ENCODE measurements around the gene MED12. TPM values are rescaled to one million over a fixed set of nuclear protein-coding genes. Genes with fewer than 3 reads are reported as not detected.

MED12 gene
- total RNA-seq, 1 donor from 2014 or later = 29.0 TPM

DNA sequence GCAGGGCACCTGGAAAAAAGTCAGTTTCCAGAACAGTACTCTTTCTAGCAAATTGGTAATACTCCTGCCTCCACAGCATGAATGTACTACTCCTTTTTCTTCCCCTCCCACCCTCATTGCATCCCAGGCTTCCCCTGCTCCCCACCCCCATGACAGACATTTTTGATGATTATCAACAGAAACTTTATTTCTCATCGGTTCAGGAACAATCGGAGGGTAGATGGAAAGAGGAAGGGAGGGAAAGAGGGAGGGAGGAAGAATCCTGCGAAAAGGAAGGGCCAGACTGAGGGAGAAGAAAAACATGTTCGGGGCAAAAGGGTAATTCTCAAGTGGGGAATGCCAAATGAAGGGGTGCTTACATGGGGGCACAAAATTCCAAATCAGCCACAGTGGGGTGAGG, 11.2 kb upstream of the MED12 start:
- DNase-seq (ENCODE audit: low read depth in 2 of 2) = no peak

DNA sequence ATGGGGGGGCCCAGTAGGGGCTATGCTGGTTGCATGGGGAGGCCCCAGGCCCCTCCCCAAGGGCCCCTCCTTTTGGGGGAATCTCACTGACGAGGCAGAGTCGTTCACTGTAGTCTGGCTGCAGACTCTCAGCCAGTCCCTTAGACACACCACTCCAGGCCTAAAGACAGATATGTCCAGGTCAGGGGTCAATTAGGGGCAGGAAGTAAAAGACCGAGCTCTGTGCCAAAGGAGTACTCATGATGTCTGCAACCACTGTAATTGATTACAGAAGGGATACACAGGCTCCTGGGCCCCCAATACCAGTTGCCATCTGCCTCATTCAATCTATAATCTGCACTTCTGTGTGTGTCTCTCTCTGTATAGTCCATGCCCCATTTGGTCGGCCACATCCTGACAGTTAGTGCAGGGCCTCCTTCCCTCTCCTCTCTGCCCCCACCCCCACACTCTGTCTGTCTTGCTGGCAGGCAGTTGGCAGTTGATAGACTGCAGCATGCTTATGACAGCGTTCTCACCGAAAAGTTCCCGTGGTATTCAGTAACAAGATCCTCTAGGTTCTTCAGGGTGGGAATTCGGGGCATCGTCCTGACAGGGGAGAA, 10.5 kb upstream of the MED12 start:
- no peak for DNase-seq (ENCODE audit: low read depth in 2 of 2)

DNA sequence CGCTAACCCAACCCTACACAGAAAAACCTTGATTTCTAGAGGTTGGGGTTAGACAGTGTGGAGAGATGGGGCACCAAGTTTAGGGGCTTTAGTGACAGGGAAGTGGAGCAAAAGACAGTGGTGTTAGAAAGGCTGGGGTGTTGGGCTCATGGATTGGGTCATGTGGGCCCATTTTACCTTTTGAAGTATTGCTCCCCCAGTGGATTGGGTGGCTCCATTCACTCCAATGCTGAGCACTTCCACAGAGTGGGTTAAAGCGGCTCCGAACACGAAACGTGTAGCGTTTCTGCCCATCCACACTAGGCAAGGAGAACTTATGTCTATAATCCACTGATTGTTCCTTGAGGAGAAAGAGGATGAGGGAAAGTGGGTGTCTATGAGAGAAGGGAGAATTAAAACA, 9.3 kb upstream of the MED12 start:
- no peak for DNase-seq (ENCODE audit: low read depth in 2 of 2)

DNA sequence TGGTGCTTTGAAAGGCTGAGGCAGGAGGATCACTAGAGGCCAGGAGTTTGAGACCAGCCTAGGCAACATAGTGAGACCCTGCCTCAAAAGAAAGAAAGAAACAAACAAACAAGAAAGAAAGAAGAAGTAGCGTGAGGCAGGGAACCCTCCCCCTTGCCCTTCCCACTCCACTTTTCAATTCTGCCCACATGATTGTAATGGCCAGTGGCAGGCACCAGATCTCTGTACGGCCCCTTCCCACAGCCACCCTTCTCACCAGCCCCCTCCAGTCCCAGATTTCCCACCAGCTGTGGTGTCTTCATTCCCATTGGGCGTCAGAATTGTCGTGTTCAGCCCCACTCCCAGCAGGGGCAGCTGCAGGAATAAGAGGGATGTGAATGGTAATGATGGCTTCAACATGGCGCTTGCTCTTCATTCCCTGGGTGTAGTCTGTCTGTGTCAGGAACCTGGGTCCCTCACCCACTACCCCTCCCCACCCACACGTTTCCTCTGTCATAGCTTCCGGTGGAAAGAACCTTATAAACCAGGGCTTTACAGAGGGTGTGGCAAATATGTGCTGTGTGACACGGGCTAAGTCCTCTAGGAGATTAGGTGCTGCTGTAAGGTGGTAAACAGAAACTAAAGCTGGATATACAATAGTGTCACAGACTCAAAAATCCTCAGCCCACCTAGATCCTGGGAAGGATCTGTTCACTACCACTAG, 7.1 kb upstream of the MED12 start, which contains the start of gene IL2RG:
TSS of gene IL2RG (minus strand) at position 437 of the 703 bp plus-strand sequence. CDS start at position 399, 38 bp downstream.
- DNase-seq (ENCODE audit: low read depth in 2 of 2) = no peak

DNA sequence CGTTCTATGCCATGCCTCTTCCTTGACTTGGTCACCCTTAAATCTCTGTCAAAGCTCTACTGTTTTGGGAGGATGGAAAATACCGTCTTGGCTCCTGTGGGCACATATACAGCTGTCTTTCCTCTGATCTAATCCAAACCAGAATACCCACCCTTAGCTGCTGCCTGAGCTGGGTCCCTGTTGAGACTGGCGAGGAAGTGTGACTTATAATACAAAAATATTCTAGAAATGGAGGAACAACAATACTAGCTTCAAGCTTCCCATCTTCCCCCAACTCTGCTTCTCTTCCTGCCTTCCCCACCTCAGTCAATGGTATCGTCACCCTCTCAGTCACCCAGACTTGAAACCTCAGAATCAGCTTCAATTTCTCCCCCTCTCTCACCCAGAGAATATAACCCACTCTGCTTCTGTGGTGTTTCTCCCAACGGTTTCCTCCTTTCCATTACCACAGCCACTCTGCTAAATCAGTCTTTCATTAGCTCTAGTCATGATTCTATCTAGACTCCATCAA, 6.4 kb upstream of the MED12 start:
- no peak for DNase-seq (ENCODE audit: low read depth in 2 of 2)

DNA sequence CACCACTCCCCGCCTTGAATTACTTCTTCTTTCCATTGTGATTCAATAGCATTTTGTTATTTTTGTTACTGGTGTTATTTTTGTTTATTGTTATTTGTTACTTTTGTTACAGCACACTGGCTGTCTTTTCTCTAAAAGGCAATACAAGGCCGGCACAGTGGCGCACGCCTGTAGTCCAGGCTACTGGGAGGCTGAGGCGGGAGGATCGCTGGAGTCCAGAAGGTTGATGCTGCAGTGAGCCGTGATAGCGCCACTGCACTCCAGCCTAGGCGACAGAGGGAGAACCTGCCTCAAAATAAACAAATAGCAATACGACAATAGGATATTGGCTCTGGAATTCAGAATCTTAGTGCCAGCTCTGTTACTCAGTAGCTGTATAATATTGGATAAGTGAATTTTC, 1.0 kb upstream of the MED12 start:
- DNase-seq (ENCODE audit: low read depth in 2 of 2) = no peak

DNA sequence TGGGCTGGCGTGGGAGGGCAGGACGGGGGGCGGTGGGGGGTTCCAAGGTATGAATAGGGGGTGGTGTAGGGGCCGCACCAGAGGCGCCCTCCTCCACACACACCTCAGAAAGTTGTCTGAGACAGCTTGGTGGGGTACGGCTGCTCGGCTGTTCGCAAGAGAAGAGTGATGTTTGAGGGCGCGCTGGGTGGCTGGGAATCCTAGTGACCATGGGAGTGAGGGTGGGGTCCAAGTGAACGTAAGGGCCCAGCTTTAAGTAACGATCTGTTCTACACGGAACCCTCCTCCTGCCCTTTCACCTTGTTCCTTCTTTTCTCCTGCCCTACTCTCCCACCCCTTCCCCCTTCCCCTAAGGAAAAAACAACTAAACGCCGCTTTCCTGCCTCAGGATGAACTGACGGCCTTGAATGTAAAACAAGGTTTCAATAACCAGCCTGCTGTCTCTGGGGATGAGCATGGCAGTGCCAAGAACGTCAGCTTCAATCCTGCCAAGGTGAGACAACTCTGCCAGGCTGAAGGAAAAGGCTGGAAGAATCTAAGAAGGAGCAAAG, 664 bp downstream of the MED12 start:
- DNase-seq (ENCODE audit: low read depth in 2 of 2) = peak in 1 of 2 donors; percentile 52

DNA sequence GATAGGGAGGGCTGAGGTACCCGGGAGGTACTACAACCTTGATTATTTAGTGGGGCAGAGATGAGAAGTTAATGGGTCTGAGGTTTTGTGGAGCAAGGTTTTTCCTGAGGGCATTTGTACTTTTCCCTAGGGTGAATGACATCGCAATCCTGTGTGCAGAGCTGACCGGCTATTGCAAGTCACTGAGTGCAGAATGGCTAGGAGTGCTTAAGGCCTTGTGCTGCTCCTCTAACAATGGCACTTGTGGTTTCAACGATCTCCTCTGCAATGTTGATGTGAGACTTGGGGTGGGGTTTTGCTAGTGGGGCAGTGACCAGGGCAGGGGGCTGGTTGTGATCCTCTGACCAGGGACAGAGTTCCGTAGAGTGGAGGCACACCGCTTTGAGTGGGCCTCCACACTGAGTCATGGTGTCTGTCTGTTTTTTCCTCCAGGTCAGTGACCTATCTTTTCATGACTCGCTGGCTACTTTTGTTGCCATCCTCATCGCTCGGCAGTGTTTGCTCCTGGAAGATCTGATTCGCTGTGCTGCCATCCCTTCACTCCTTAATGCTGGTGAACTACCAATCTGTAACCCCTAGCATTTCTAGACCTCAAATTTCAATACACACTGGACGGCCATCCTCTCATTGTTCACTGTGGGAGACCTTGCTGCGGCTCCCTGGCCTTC, 9.9 kb downstream of the MED12 start:
- DNase-seq (ENCODE audit: low read depth in 2 of 2) = no peak

DNA sequence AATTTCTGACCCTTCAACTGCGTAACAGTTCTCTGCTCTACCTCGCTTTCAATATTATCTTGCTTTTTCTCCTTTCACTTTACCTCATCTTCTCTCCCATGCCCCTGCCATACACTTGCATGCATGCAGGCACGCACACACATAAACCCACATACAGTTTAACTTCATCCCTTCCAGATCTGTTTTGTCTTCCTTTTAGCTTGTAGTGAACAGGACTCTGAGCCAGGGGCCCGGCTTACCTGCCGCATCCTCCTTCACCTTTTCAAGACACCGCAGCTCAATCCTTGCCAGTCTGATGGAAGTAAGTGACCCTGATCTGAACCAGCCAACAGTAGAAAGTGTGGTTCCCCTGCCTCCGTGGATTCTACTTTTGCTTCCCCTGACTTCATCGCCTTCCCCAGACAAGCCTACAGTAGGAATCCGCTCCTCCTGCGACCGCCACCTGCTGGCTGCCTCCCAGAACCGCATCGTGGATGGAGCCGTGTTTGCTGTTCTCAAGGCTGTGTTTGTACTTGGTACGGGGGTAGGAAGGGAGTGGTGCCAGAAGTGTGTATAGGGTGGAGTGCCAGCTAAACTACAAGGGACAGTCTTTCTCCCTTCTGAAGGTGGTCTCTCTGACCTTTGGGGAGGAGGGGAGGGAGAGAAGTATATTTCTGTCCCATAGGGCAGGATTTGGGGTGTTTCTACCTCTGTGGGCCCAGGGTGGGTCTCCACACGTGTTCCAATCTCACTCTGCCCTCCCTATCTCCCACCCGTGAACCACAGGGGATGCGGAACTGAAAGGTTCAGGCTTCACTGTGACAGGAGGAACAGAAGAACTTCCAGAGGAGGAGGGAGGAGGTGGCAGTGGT, 10.7 kb downstream of the MED12 start:
- DNase-seq (ENCODE audit: low read depth in 2 of 2) = peak in 1 of 2 donors; percentile 56

DNA sequence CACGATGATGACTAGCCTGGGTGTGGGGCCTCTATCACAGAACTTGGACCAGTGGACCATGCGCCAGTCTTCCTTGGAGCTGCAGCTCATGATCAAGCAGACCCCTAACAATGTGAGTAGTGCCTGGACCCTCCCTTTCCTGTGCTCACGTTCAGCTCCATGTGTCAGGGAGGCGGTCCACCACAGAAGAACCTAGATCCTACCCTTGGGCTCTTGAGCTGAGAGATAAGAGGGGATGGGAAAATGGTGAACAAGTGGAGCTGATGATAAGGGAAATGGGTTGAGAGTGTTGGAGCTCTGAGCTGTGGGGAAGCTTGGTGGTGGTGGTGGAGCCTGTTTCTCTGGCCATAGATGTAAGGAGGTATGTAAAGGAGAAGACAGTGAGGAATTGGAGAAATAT, 13.1 kb downstream of the MED12 start:
- no peak for DNase-seq (ENCODE audit: low read depth in 2 of 2)

DNA sequence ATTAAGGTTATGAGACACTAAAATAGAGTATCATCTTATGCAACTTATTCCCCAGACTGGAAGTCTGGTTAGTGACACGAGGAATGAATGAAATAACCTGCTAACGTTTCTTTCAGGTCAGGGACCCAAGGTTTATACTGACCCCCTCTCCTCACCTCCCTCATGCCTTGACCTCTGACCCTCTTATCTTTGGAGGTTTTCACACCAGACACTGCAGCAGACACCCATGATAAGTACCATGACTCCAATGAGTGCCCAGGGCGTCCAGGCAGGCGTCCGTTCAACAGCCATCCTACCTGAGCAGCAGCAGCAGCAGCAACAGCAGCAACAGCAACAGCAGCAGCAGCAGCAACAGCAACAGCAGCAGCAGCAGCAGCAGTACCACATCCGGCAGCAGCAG, 22.0 kb downstream of the MED12 start:
- no peak for DNase-seq (ENCODE audit: low read depth in 2 of 2)

DNA sequence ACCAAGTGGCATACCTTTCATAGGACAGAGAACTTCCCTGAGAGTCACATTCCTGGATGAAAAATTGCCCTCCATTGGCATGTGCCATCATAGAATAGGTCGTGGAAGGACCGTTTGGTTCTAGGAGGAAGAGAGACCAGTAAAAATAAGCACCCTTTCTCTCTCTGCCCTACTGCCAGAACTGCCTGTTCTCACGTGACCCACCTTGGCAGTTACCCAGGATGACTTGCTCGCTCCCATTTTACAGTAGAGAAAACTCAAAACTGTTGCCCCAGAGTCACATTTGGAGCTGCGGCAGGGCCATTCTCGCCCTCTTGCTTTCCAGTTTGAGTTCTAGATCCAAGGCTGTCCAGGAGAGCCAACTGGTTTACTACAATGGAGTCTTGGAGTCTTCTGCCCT, 25.1 kb downstream of the MED12 start:
- DNase-seq (ENCODE audit: low read depth in 2 of 2) = no peak

DNA sequence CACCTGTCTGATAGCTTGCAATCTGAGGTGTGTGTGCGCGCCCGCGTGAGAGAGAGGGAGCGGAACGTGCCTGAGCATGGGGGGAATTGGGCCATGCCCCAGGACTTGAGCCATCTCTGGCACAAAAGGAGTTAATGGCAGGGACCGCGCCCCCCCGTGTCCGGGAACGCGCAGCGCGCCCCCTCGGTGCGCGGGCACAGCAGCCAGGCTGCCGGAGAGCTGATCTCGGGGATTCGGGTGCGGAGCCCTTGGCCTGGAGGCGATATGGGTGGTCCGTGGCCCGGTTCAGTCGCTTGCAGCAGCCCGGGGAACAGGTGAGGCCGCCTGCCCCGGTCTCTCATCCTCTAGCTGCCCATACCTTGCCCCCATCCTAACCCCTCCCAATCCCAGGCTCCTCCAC, 26.3 kb downstream of the MED12 start, which contains the start of gene NLGN3:
TSS of gene NLGN3 (plus strand) at position 191 of the 400 bp plus-strand sequence. CDS start 2,909 bp downstream, outside the sequence.
- no peak for DNase-seq (ENCODE audit: low read depth in 2 of 2)

DNA sequence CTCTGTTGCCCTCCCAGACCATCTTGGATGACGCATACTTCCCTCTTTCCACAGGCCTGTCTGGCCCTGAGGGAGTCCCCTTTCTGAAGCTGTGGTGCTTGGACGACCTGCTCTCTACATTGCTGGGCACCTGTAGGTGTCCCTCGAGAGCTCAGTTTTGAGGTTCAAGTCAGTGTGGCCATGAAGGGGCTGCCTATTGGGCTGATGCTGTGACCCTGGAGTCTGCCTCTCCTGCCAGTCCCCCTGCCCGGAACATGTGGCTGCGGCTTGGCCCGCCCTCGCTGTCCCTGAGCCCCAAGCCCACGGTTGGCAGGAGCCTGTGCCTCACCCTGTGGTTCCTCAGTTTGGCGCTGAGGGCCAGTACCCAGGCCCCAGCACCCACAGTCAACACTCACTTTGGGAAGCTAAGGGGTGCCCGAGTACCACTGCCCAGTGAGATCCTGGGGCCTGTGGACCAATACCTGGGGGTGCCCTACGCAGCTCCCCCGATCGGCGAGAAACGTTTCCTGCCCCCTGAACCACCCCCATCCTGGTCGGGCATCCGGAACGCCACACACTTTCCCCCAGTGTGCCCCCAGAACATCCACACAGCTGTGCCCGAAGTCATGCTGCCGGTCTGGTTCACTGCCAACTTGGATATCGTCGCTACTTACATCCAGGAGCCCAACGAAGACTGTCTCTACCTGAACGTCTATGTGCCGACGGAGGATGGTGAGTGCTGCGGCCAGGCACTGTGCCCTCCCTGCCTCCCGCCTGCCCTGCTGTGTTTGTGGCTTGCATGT, 29.3 kb downstream of the MED12 start:
- no peak for DNase-seq (ENCODE audit: low read depth in 2 of 2)

DNA sequence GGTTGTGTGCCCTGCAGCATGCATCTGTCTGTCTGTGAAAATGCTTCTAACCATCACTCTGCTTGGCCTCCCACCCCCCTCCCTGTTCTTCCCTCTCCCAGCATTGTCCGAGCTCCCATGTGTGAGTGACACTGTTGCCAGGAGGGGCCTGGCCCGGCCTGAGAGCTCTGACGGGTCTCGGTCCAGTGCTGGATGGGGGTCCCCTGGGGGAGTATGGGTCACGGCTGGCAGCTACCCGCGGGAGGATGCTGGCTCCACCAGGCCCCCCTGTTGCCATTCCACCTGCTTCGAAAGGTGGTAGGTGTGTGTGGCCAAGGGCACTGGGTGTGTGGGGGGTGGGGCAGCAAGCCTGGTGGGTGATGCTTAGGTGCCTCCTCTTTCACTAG, 29.9 kb downstream of the MED12 start:
- DNase-seq (ENCODE audit: low read depth in 2 of 2) = no peak

DNA sequence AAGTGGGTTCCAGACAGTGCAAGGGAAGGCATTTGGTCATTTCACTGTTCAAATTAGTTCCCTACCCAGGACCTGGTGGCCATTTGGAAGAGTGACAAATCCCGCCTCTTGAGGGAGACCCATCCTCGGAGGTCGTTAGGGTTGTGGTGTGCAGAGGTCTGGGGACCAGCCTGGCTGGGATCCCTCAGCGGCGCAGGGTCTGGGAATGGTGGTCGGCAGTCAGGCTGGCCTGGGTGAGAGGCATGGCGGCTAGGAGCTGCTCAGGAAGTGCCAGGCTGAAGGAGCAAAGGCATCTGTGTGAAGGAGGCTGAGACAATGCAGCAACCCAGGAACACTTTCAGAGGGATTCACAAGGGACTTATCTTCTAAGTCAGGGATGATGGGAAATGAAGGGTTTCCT, 33.0 kb downstream of the MED12 start:
- DNase-seq (ENCODE audit: low read depth in 2 of 2) = no peak

DNA sequence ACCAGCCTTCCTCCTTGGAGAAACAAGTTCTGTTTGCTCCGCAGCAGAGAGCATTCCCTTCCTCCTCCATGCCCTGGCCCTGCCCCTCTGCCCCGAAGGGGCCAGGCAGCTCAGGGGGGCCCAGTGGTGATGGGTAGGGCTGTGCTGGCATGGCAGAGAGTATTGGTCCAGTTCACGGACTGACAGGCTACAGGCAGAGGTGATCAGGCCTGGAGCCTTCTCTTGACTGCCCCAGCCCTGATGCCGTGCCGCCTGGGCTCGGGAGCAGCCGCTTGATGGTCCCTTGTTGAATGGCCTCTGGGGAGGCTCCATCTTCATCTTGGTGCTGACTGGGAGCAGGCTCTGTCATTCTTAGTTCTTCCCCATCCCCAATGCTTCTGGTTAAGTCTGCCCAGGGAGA, 35.8 kb downstream of the MED12 start:
- no peak for DNase-seq (ENCODE audit: low read depth in 2 of 2)

DNA sequence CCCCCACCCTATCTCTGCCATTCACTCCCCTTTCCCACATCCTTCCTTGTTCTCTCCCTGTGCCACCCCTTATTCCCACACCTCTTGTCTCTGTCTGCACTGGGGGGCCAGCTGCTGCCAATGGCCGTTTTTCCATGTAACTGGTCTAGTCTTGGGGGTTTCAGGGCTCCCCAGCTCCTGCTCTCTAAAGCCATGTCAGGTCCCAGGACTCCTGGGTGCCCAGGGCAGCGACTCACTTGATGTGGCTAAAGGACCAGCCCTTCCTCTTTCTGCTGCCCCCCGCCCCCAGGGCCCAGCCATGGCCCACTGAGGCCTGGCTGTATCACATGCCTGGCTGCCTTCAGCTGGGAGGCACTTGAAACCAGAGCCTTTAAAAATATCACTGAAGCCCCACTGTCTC, 36.2 kb downstream of the MED12 start:
- no peak for DNase-seq (ENCODE audit: low read depth in 2 of 2)

DNA sequence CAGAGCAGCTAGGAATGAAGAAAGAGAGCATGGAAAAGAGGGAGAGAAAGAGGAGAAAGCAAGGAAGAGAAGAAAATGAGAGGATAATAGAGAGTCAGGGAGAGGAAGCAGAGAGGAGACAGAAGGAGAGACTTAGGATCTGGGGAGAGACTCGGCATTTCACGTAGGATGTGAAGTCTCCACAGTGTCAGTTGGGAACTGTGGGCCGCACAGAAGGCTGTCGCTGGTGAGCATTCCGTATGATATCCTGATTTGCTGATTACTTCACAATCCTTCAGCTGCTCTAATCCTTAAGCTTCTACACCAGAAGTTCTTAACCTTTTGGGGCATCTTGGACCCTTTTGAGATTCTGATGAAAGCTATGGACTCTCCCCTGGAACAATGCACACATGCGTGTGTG, 40.2 kb downstream of the MED12 start:
- DNase-seq (ENCODE audit: low read depth in 2 of 2) = no peak

DNA sequence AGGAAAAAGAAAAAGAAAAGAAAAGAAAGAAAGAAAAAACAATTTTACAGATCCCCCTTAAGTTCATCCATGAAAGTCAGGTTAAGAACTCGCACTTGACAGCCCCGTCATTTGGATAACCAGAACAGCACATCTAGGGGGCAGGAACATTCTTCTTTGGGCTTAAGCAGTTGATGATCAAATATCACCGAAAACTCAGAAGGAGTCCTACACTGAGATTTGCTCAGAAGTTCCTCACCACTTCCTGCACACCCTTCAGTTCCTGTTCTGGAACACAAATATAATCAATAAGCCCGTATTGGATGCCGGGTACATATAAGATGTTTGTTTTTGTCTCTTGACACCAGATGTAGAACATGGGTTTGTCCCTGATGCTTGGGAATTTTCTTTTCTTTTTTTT, 40.9 kb downstream of the MED12 start:
- DNase-seq (ENCODE audit: low read depth in 2 of 2) = no peak

DNA sequence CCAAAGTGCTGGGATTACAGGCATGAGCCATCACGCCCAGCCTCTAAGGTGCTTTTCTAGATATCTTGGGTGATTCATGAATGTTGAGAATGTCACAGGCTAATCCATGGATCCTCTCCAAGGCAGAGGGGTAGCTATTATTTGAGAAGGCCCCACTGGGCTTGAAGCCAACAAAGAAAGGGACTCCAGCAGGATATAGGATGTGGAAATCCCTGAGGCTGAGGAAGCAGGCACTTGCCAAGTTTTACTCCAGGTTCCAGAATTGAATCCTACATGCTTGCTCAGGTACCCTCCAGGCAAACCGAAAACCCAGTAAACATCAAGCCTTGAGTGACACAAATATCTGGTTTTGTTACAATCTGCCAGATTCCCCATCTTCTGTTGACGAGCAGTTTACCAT, 42.1 kb downstream of the MED12 start:
- no peak for DNase-seq (ENCODE audit: low read depth in 2 of 2)

All from dermis microvascular lymphatic vessel endothelial cell (primary cell).